Uterus (tissue), 4 donors: ENCODE data around the gene TIMP3. TPM values are rescaled to one million over a fixed set of nuclear protein-coding genes. Genes with fewer than 3 reads are reported as not detected.

Experiments used
- DNase-seq, 2 donors: peaks; one replicate each; pipeline ENCODE4 v3.0.0-alpha.2; 2019 to 2020
- H3K27ac ChIP-seq, 2 donors: fragments of 200-600 bp; sonication (generic); 1 replicate in 1 of 2; 2 replicates in 1 of 2; pipeline ENCODE4 v1.5.1; 2016 to 2018
- H3K27me3 ChIP-seq, 2 donors: fragments of 200-600 bp; sonication (generic); one replicate each; pipeline ENCODE4 v1.5.1; 2018 to 2019; ENCODE audit warnings: control low read depth in 1 of 2
- H3K36me3 ChIP-seq, 2 donors: fragments of 200-600 bp; sonication (generic); one replicate each; pipeline ENCODE4 v1.5.1; 2019; ENCODE audit warnings: control low read depth in 1 of 2
- H3K4me1 ChIP-seq, 2 donors: fragments of 200-600 bp; sonication (generic); one replicate each; pipeline ENCODE4 v1.5.1; 2018 to 2019; ENCODE audit warnings: control low read depth in 1 of 2
- H3K4me3 ChIP-seq, 2 donors: fragments of 200-600 bp; sonication (generic); 1 replicate in 1 of 2; 2 replicates in 1 of 2; pipeline ENCODE4 v1.5.1; 2018 to 2019; ENCODE audit warnings: mild to moderate bottlenecking in 1 of 2
- H3K9me3 ChIP-seq, 2 donors: fragments of 200-600 bp; sonication (generic); one replicate each; pipeline ENCODE4 v1.5.1; 2019; ENCODE audit warnings: control low read depth in 1 of 2
- POLR2A ChIP-seq, 2 donors: fragments of 450-650 bp; IDR thresholded peaks; one replicate each; pipeline ENCODE4 v1.6.1; 2016; ENCODE audit warnings: antibody characterized with exemption in 2 of 2, mild to moderate bottlenecking in 1 of 2, moderate library complexity in 1 of 2
- intact Hi-C: fragments of 100-400 bp; cut with DNase I; formaldehyde crosslinking; loops from one replicate; pipeline ENCODE4 v1.15.1; 2023; ENCODE audit warnings: low total_unique reads
- total RNA-seq, 4 donors: library from RNA; depleted of rRNA in 3 of 4; stranded (reverse); fragments of >200 nt in 3 of 4; gene quantifications; one replicate each; pipeline versions ENCODE4 v1.1.0 to v1.2.4, GENCODE V29; 2014 to 2023
- TF ChIP-seq, protein P1 (sequence below), 4 experiments: fragments of 200-600 bp in 2 of 4; fragments of 450-650 bp in 2 of 4; sonication (generic) in 2 of 4; IDR thresholded peaks; one replicate each; pipeline ENCODE4 v1.5.1; 2016 to 2019; ENCODE audit warnings: antibody characterized with exemption in 4 of 4, mild to moderate bottlenecking in 2 of 4, moderate library complexity in 1 of 4
- donor health status: DM: yes; HTN: yes; CAD: no.

Gene TIMP3
- total RNA-seq, 4 donors from 2014 or later, result 192 to 702 (median 423) TPM

DNA sequence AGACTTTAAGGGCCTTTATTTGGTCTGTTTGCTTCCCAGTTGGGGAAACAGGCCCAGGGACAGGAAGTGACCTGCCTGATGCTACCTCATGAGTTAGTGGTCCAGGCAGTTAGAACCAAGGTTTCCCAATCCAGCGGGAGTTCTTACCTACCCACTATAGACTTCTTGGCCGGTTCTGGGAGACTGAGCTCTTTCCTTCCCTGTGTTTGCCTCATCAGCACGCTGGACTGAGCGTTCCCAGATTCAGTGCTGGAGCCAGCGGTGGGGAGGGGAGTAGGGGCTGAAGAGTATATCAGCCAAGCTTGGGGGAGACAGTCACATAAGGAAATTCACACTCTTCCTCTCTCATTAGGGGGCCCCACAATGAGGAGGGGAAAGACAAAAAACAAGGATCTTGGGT, 27.1 kb downstream of the TIMP3 start:
- no peak for TF ChIP-seq POLR2A (IDR thresholded peaks at IDR 0.05)
- TF ChIP-seq, protein P1, sequence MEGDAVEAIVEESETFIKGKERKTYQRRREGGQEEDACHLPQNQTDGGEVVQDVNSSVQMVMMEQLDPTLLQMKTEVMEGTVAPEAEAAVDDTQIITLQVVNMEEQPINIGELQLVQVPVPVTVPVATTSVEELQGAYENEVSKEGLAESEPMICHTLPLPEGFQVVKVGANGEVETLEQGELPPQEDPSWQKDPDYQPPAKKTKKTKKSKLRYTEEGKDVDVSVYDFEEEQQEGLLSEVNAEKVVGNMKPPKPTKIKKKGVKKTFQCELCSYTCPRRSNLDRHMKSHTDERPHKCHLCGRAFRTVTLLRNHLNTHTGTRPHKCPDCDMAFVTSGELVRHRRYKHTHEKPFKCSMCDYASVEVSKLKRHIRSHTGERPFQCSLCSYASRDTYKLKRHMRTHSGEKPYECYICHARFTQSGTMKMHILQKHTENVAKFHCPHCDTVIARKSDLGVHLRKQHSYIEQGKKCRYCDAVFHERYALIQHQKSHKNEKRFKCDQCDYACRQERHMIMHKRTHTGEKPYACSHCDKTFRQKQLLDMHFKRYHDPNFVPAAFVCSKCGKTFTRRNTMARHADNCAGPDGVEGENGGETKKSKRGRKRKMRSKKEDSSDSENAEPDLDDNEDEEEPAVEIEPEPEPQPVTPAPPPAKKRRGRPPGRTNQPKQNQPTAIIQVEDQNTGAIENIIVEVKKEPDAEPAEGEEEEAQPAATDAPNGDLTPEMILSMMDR (IDR thresholded peaks at IDR 0.05), result no peak
- Histone ChIP-seq H3K27me3 (no peaks in the 10 kb centered on the region), H3K27ac (peak overlapping the region; percentile 47 to 72), H3K36me3 (no peaks in the 10 kb centered on the region), H3K4me1 (peaks cover 17 to 34% of the 10 kb centered on the region in 2 donors), H3K9me3 (no peaks in the 10 kb centered on the region), H3K4me3 (no peak overlapping the region)
- intact Hi-C loops, result no loop called here
- DNase-seq, result peak in 1 of 2 donors; percentile 28

DNA sequence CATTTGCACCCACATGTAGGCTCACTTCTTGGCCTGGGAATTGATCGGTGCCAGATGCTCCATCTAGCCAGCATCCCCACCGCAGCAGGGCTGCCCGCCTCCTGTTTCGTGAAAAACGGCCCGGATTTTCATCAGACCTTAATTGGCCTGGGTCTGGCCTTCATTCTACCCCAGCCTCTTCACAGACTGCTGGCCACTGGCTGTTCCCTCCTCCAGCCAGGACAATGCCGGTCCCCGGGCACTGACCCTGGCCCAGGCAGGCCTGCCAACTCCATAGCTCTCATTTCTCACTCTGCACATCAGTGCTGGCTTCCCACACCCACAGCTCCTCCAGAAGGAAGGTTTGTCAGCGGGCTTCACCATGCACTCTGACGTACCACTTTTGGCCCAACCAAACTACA, 27.9 kb downstream of the TIMP3 start:
- intact Hi-C loops, result no loop called here
- H3K4me3 ChIP-seq, result no peak overlapping the region
- H3K4me1 ChIP-seq, result peaks cover 17 to 37% of the 10 kb centered on the region in 2 donors
- H3K9me3 ChIP-seq, result no peaks in the 10 kb centered on the region
- peak overlapping the region; percentile 47 to 72 for H3K27ac ChIP-seq
- H3K27me3 ChIP-seq, result no peaks in the 10 kb centered on the region
- no peak for DNase-seq
- no peaks in the 10 kb centered on the region for H3K36me3 ChIP-seq
- TF ChIP-seq, protein P1 (IDR thresholded peaks at IDR 0.05), result no peak
- TF ChIP-seq POLR2A (IDR thresholded peaks at IDR 0.05), result no peak

DNA sequence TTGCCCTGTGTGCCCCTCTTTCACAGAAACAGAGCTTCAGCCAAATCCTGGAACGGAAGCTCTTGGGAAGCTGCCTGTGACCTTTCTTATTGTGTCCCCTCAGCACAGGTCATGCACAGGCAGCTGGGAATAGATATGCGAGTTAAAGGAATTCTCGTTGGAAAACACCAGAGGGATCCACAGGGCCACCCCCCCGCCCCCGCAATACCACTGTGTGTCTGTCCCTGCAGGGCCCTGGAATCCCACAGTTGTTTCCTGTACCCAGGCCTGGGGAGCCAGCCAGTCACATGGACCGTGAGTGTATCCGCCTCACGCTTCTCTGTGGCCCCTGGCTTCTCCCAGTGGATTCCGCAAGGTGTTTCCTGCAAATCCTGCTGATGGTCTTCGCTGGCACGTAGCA, 29.0 kb downstream of the TIMP3 start:
- no peaks in the 10 kb centered on the region for H3K36me3 ChIP-seq
- no peaks in the 10 kb centered on the region for H3K9me3 ChIP-seq
- H3K4me3 ChIP-seq, result no peak overlapping the region
- no peaks in the 10 kb centered on the region for H3K27me3 ChIP-seq
- TF ChIP-seq, protein P1 (IDR thresholded peaks at IDR 0.05), result no peak
- H3K27ac ChIP-seq, result peak overlapping the region; percentile 47 to 72
- intact Hi-C loops, result no loop called here
- DNase-seq, result peak in 1 of 2 donors; percentile 78
- H3K4me1 ChIP-seq, result peaks cover 21 to 38% of the 10 kb centered on the region in 2 donors

DNA sequence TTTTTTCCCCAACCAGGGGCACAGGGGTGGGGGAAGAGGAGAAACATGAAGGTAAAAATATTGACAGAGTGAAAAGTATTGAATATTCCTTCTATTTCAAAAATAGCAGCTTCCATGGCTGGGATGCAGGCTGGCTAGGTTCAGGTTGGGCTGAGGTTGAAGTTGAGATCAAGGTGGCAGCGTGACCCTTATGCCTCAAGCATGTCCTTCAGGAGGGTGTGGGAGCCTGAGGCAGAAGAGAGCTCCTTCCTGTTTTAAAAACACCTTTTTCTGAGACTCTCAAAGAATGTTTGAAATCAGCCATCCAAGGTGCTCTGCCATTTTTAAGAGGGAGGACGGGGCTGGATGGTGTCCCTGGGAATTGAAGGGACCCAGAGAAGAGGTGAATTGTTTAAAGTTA, 29.5 kb downstream of the TIMP3 start:
- TF ChIP-seq, protein P1 (IDR thresholded peaks at IDR 0.05), result no peak
- TF ChIP-seq POLR2A (IDR thresholded peaks at IDR 0.05), result no peak
- Histone ChIP-seq H3K4me3 (no peak overlapping the region), H3K4me1 (peaks cover 21 to 38% of the 10 kb centered on the region in 2 donors), H3K36me3 (no peaks in the 10 kb centered on the region), H3K27me3 (no peaks in the 10 kb centered on the region), H3K27ac (peak overlapping the region; percentile 47 to 72), H3K9me3 (no peaks in the 10 kb centered on the region)
- DNase-seq, result peak in 1 of 2 donors; percentile 11
- intact Hi-C loops, result no loop called here

DNA sequence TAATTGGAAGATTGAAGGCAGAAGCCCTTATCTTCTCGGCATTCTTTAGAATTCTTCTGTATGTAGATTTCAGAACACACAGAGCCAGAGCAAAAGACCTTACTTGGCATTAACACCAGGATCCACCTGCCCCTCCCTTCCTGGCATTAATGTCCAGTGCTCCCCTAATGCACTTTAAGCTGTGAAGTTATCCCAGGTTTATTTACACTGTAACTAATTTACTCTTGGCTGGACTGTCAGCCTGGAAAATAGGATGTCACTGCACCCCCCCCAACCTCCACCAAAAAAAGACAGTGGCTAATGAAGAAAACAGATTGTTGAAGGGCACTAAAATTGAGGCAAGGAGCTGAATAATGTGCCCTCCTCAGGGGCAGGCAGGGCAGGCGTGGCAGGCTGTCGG, 30.1 kb downstream of the TIMP3 start:
- intact Hi-C loops, result no loop called here
- H3K27ac ChIP-seq, result peak overlapping the region; percentile 47 to 72
- no peaks in the 10 kb centered on the region for H3K27me3 ChIP-seq
- H3K9me3 ChIP-seq, result no peaks in the 10 kb centered on the region
- TF ChIP-seq, protein P1 (IDR thresholded peaks at IDR 0.05), result no peak
- TF ChIP-seq POLR2A (IDR thresholded peaks at IDR 0.05), result no peak
- no peaks in the 10 kb centered on the region for H3K36me3 ChIP-seq
- peaks cover 24 to 38% of the 10 kb centered on the region in 2 donors for H3K4me1 ChIP-seq
- peak in 1 of 2 donors; percentile 9 for DNase-seq
- no peak overlapping the region for H3K4me3 ChIP-seq
